GM12878 (cell line): ENCODE results near the gene KRT38. TPM values are rescaled to one million over a fixed set of nuclear protein-coding genes. Genes with fewer than 3 reads are reported as not detected.

Experiments used
- ATAC-seq: fragments of 200-7000 bp; cut with Tn5 transposase; 3 replicates; pipeline ENCODE4 v1.9.1; 2020; ENCODE audit warnings: mild to moderate bottlenecking, moderate library complexity
- BruUV-seq: library from RNA; stranded (reverse); fragments of 400-500 nt; replicated peaks from 2 replicates; lab custom pipeline; 2021; lab: Mats Ljungman, UMichigan
- CTCF ChIA-PET: fragments of 300-600 bp; sonication (Branson Sonifier 250); formaldehyde crosslinking; extraction: SDS; loops from one replicate; lab custom pipeline; 2021; ENCODE audit warnings: inconsistent platforms; lab: Yijun Ruan, JAX
- POLR2A ChIA-PET: fragments of 350-600 bp; formaldehyde crosslinking; extraction: SDS; loops from one replicate; lab custom pipeline; 2021; ENCODE audit warnings: inconsistent platforms; lab: Charles Lee
- RAD21 ChIA-PET: fragments of 300-600 bp; sonication (Branson Sonifier 250); formaldehyde crosslinking; loops from one replicate; lab custom pipeline; 2023; ENCODE audit warnings: antibody characterized with exemption; ENCODE audit not compliant: unreplicated experiment; lab: Charles Lee
- SMC1A ChIA-PET: fragments of 300-600 bp; sonication (Branson Sonifier 250); formaldehyde crosslinking; loops from one replicate; lab custom pipeline; 2023; ENCODE audit not compliant: unreplicated experiment, uncharacterized antibody; lab: Charles Lee
- DNase-seq: peaks from one replicate; pipeline ENCODE4 v3.0.0-alpha.2; 2011; ENCODE audit warnings: low read depth, low spot score
- FAIRE-seq: peaks from 3 replicates; lab custom pipeline; 2011; peaks lifted over from hg19 to GRCh38; lab: Jason Lieb, UNC
- H2AFZ ChIP-seq: 2 replicates; pipeline ENCODE4 v1.6.0; 2011; ENCODE audit warnings: low read depth, low read length, control low read depth; ENCODE audit not compliant: control insufficient read depth
- H3K27ac ChIP-seq: 2 replicates; pipeline ENCODE4 v1.5.1; 2011; ENCODE audit warnings: control low read depth; ENCODE audit not compliant: control insufficient read depth, insufficient read depth
- H3K27me3 ChIP-seq, 2 experiments: replicated peaks in 1 of 2; 2 replicates each; pipeline versions ENCODE4 v1.6.0 to v1.6.1; 2011; ENCODE audit warnings: low read length in 1 of 2; ENCODE audit not compliant: control insufficient read depth in 2 of 2, insufficient read depth in 2 of 2
- H3K36me3 ChIP-seq, 2 experiments: 2 replicates each; pipeline ENCODE4 v1.5.1; 2011; ENCODE audit warnings: low read length in 1 of 2; ENCODE audit not compliant: control insufficient read depth in 2 of 2, insufficient read depth in 2 of 2
- H3K4me1 ChIP-seq: 2 replicates; pipeline ENCODE4 v1.6.1; 2011; ENCODE audit warnings: mild to moderate bottlenecking, low read length, moderate library complexity, mixed read lengths; ENCODE audit not compliant: control insufficient read depth, insufficient read depth
- H3K4me2 ChIP-seq: 2 replicates; pipeline ENCODE4 v1.6.0; 2011; ENCODE audit warnings: control low read depth; ENCODE audit not compliant: control insufficient read depth, insufficient read depth
- H3K4me3 ChIP-seq: fragments of 200-600 bp; sonication (generic); 2 replicates; pipeline ENCODE4 v1.5.1; 2016
- H3K79me2 ChIP-seq: 2 replicates; pipeline ENCODE4 v1.6.0; 2011; ENCODE audit warnings: low read length; ENCODE audit not compliant: control insufficient read depth, insufficient read depth
- H3K9ac ChIP-seq: 2 replicates; pipeline ENCODE4 v1.8.0; 2011; ENCODE audit warnings: low read length, control low read depth, mixed read lengths; ENCODE audit not compliant: control insufficient read depth, insufficient read depth
- H3K9me3 ChIP-seq: replicated peaks from 3 replicates; pipeline ENCODE4 v1.5.1; 2011; ENCODE audit warnings: mild to moderate bottlenecking, low read length; ENCODE audit not compliant: control insufficient read depth, insufficient read depth
- H4K20me1 ChIP-seq: 2 replicates; pipeline ENCODE4 v1.6.0; 2011; ENCODE audit not compliant: control insufficient read depth, insufficient read depth
- EZH2 ChIP-seq: IDR thresholded peaks from 2 replicates; pipeline ENCODE4 v1.6.1; 2012; ENCODE audit warnings: low read depth, mild to moderate bottlenecking, control low read depth, inconsistent platforms, low read length, borderline replicate concordance; ENCODE audit not compliant: control insufficient read depth
- FOXK2 ChIP-seq: fragments of 450-650 bp; IDR thresholded peaks from 2 replicates; pipeline ENCODE4 v1.6.1; 2017; ENCODE audit warnings: mild to moderate bottlenecking, moderate library complexity
- HCFC1 ChIP-seq: fragments of 150-350 bp; IDR thresholded peaks from 2 replicates; pipeline ENCODE4 v1.6.1; 2014; ENCODE audit warnings: low read length
- KDM1A ChIP-seq: fragments of 200-600 bp; sonication (generic); IDR thresholded peaks from 2 replicates; pipeline ENCODE4 v1.6.1; 2016; ENCODE audit warnings: borderline replicate concordance
- SMARCA5 ChIP-seq: fragments of 450-650 bp; IDR thresholded peaks from 2 replicates; pipeline ENCODE4 v1.6.1; 2017; ENCODE audit warnings: mild to moderate bottlenecking
- SREBF1 ChIP-seq: IDR thresholded peaks from 2 replicates; pipeline ENCODE4 v1.6.1; 2012; ENCODE audit warnings: mild to moderate bottlenecking, low read length
- ZNF207 ChIP-seq: fragments of 450-650 bp; IDR thresholded peaks from 2 replicates; pipeline ENCODE4 v1.6.1; 2014; ENCODE audit warnings: antibody characterized with exemption, mild to moderate bottlenecking, borderline replicate concordance
- WGBS: methylation state at CpG from one replicate; pipeline ENCODE4 v1.1.6; 2016; ENCODE audit warnings: low lambda C conversion rate; ENCODE audit not compliant: insufficient replicate concordance, insufficient coverage; ENCODE audit errors: missing lambda C conversion rate; 5-methylcytosine and 5-hydroxymethylcytosine counted together
- in situ Hi-C: fragments of 300-500 bp; cut with MboI; formaldehyde crosslinking; loops from 9 replicates; pipeline ENCODE4 v1.14.3; 2018; ENCODE audit warnings: mixed read lengths
- intact Hi-C: fragments of 100-400 bp; cut with micrococcal nuclease; formaldehyde crosslinking; loops from one replicate; pipeline ENCODE4 v1.14.2; 2022; ENCODE audit not compliant: unreplicated experiment
- polyA plus RNA-seq, 11 experiments: library from polyadenylated mRNA; depleted of rRNA in 4 of 11; unstranded in 6 of 11; stranded (reverse) in 5 of 11; fragments of >200 nt; fragmentation: Nextera tagmentation in 4 of 11; fragmentation: Illumina TruSeq in 1 of 11; extraction: Ambion mirVana in 4 of 11; extraction: Trizol in 1 of 11; gene quantifications; 1 replicate in 1 of 11; 2 replicates in 10 of 11; pipeline versions ENCODE4 v1.2.1 to v1.2.3, GENCODE V29; 2011 to 2016; ENCODE audit warnings: inconsistent platforms in 2 of 11, missing spikeins in 2 of 11, low read depth in 1 of 11
- total RNA-seq, 4 experiments: library from RNA; depleted of rRNA in 3 of 4; stranded (reverse); fragments of >200 nt in 3 of 4; fragmentation: Illumina TruSeq in 1 of 4; extraction: Trizol in 1 of 4; gene quantifications; 2 replicates each; pipeline versions ENCODE4 v1.2.1 to v1.2.3, GENCODE V29; 2013 to 2021

Gene KRT38
- total and polyA plus RNA-seq, 10 of the 15 experiments (the other 5 are each of a cell fraction or from before 2014, with no cell fraction given), result not detected

- ChIA-PET RAD21 (no interaction called here), SMC1A (no interaction called here), CTCF (interaction anchor here (0.7 to 1.3 kb wide), 2 partner anchors 11 to 267 kb away, joined by 3 read pairs; no protein-coding TSS in a partner anchor), POLR2A (no interaction called here)
- Histone ChIP-seq H3K4me1 (no peaks in the 10 kb centered on the region), H3K9ac (no peak overlapping the region), H3K27me3 (peaks cover 0 to 1% of the 10 kb centered on the region in 2 experiments; a peak in 1 of 4 replicates), H3K27ac (no peak overlapping the region), H2AFZ (no peak overlapping the region), H3K36me3 (no peaks in the 10 kb centered on the region), H3K9me3 (no peaks in the 10 kb centered on the region), H3K4me2 (no peak overlapping the region), H3K4me3 (no peak overlapping the region), H4K20me1 (no peaks in the 10 kb centered on the region), H3K79me2 (no peaks in the 10 kb centered on the region)
- WGBS, result 0% methylated on average over 2 of the region's 2 CpGs
- ATAC-seq, result no peak
- no TSS peak for BruUV-seq
- no peak for DNase-seq
- TF ChIP-seq HCFC1, result no peak
- no peak for TF ChIP-seq SREBF1
- TF ChIP-seq ZNF207, result no peak
- TF ChIP-seq KDM1A, result no peak
- no peak for TF ChIP-seq FOXK2
- in situ Hi-C loops, result no loop called here
- intact Hi-C loops, result no loop called here
- FAIRE-seq, result no peak
These were observed 10.5 kb upstream of the KRT38 start for GRCh38 chr17:41451154-41451728.

- ChIA-PET RAD21 (no interaction called here), POLR2A (no interaction called here)
- no peak for ATAC-seq
- in situ Hi-C loops, result no loop called here
- no peak for TF ChIP-seq KDM1A
- no peak for TF ChIP-seq EZH2
- no peak for TF ChIP-seq SREBF1
- no peak for TF ChIP-seq SMARCA5
- TF ChIP-seq, all 136 proteins: peak for 0
- Histone ChIP-seq H3K4me3 (no peak overlapping the region), H3K79me2 (no peaks in the 10 kb centered on the region), H3K27ac (no peak overlapping the region), H3K36me3 (no peaks in the 10 kb centered on the region), H4K20me1 (no peaks in the 10 kb centered on the region), H3K4me2 (no peak overlapping the region), H3K27me3 (peaks cover 3 to 4% of the 10 kb centered on the region in 2 experiments; a peak in 3 of 4 replicates), H3K9me3 (no peaks in the 10 kb centered on the region), H3K4me1 (no peaks in the 10 kb centered on the region), H3K9ac (no peak overlapping the region), H2AFZ (no peak overlapping the region)
- ChIA-PET SMC1A (no interaction called here), CTCF (no interaction called here)
- FAIRE-seq (no peak), DNase-seq (no peak)
- intact Hi-C loops, result no loop called here
- WGBS, result 16% methylated on average over 5 of the region's 6 CpGs
- BruUV-seq, result no TSS peak
These were observed 8.2 kb upstream of the KRT38 start for GRCh38 chr17:41449008-41449407.
